HG02623 (cell line): ENCODE measurements around the gene ATP2A3.

Source experiments
- ATAC-seq: cut with Tn5 transposase; IDR thresholded peaks from one replicate; pipeline ENCODE4 v1.9.1; 2021; ENCODE audit warnings: moderate library complexity; ENCODE audit not compliant: unreplicated experiment

The ATP2A3 gene

GRCh38 chr17:3929764-3930163, 34.5 kb downstream of the ATP2A3 start:
- ATAC-seq = no peak

GRCh38 chr17:3929181-3929580, 35.1 kb downstream of the ATP2A3 start:
- no peak for ATAC-seq

GRCh38 chr17:3928406-3928805, 35.8 kb downstream of the ATP2A3 start:
- no peak for ATAC-seq

- no peak for ATAC-seq
These were observed 36.5 kb downstream of the ATP2A3 start for GRCh38 chr17:3927628-3928340.

- no peak for ATAC-seq
These were observed 37.2 kb downstream of the ATP2A3 start for GRCh38 chr17:3926860-3927627.

- no peak for ATAC-seq
These were observed 38.4 kb downstream of the ATP2A3 start for GRCh38 chr17:3925684-3926485.

- no peak for ATAC-seq
These were observed 39.5 kb downstream of the ATP2A3 start for GRCh38 chr17:3924512-3925350.

- no peak for ATAC-seq
These were observed 40.6 kb downstream of the ATP2A3 start for GRCh38 chr17:3923466-3924190.

GRCh38 chr17:3922765-3923164, 41.5 kb downstream of the ATP2A3 start:
- ATAC-seq = no peak

GRCh38 chr17:3921502-3922319, 42.5 kb downstream of the ATP2A3 start:
- ATAC-seq = no peak

- ATAC-seq = no peak
These were observed 43.2 kb downstream of the ATP2A3 start for GRCh38 chr17:3921006-3921405.

- ATAC-seq = no peak
These were observed 45.1 kb downstream of the ATP2A3 start for GRCh38 chr17:3919123-3919624.

- no peak for ATAC-seq
These were observed 45.7 kb downstream of the ATP2A3 start for GRCh38 chr17:3918372-3919122.

GRCh38 chr17:3917391-3917931, 46.8 kb downstream of the ATP2A3 start:
- no peak for ATAC-seq

GRCh38 chr17:3916825-3917224, 47.4 kb downstream of the ATP2A3 start:
- ATAC-seq = no peak

GRCh38 chr17:3915995-3916696, 48.1 kb downstream of the ATP2A3 start, which contains the start of gene P2RX1:
P2RX1 (minus strand) TSS chr17:3916465; CDS start chr17:3916225, 240 bp downstream.
- ATAC-seq = no peak

GRCh38 chr17:3915581-3915994, 48.6 kb downstream of the ATP2A3 start:
- ATAC-seq = no peak
